HL-60/S4 treated with retinoic acid at 250 ng/mL for 4 days and 3 days (cell line): ENCODE measurements around the gene PGBD2.
"Not testable (repeated sequence)": the region's sequence is repeated elsewhere in the genome, so short reads cannot be mapped to it uniquely, and the experiment has no call there.

Source experiments
- in situ Hi-C: fragments of 300-500 bp; cut with MboI; formaldehyde crosslinking; loops from 2 replicates; pipeline ENCODE4 v1.7.0; 2022; ENCODE audit warnings: low sequenced_read_pairs

PGBD2 gene

GRCh38 chr1:248906009-248906752 lies at the start of gene PGBD2:
Gene PGBD2 (plus strand): TSS chr1:248906235. CDS start chr1:248913863, 7,628 bp downstream.
- in situ Hi-C loops = no loop called here

GRCh38 chr1:248857201-248857600 lies 48.8 kb upstream of the PGBD2 start:
- in situ Hi-C loops = no loop called here

GRCh38 chr1:248857749-248858095 lies 48.3 kb upstream of the PGBD2 start:
- in situ Hi-C loops = no loop called here

GRCh38 chr1:248858096-248858890 lies 47.7 kb upstream of the PGBD2 start:
- in situ Hi-C loops = no loop called here

GRCh38 chr1:248858891-248859889 lies 46.8 kb upstream of the PGBD2 start, which contains the start of gene ZNF692:
Gene ZNF692 (minus strand): TSS chr1:248859085. CDS start chr1:248858309, 776 bp downstream.
- in situ Hi-C loops = no loop called here

- in situ Hi-C loops = no loop called here
Observed at GRCh38 chr1:248860007-248860406, 46.0 kb upstream of the PGBD2 start.

- in situ Hi-C loops = no loop called here
Observed at GRCh38 chr1:248861616-248862015, 44.4 kb upstream of the PGBD2 start.

- in situ Hi-C loops = no loop called here
Observed at GRCh38 chr1:248862695-248862997, 43.4 kb upstream of the PGBD2 start.

DNA sequence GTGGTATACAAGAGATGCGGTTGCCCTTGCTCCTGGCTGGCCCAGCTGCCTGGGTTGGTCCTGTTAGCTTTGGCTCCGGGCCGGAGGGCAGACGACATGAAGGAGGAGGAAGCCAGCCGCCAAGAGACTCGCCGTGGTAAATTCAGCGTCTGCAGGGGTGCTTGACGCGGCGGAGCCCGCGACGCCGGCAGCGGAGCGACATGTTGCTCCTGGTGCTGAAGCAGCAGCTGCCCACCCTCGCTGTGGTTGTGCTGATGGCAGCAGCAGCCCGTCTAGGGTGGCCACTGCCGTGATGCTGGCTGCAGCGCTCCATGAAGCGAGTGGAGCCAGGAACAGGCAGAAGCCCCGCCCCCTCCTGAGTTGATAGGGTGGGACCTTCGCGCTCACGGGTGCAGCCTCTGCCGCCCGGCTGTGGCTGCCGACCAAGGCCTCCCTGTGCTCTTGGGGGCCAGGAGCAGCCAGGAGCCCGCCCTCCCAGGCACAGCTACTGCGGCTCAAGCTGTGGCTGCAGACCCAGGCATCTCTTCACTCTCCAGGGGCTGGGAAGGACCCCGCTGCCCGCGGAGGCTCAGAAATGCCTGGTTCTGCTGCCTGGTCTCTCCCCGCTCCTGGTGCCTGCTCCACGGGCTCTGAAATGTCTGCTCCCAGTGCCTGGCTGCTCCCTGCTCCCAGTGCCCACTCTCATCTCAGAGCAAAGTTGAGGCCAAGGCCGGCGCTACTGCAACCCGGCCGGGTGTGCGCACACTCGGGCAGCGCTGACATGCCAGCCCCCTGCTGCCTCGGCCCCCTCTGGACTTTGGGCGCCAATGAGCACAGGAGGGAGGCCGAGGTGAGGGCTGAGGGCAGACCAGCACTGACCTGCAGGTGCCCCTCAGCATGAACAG lies 42.8 kb upstream of the PGBD2 start:
- in situ Hi-C loops = no loop called here

- in situ Hi-C loops = no loop called here
Observed at GRCh38 chr1:248871837-248872401, 34.1 kb upstream of the PGBD2 start.

GRCh38 chr1:248872752-248873408 lies 33.2 kb upstream of the PGBD2 start:
- in situ Hi-C loops = no loop called here

- in situ Hi-C loops = no loop called here
Observed at GRCh38 chr1:248873409-248873992, 32.5 kb upstream of the PGBD2 start.

GRCh38 chr1:248873993-248874533 lies 32.0 kb upstream of the PGBD2 start:
- in situ Hi-C loops = no loop called here

GRCh38 chr1:248881261-248881660 lies 24.8 kb upstream of the PGBD2 start:
- in situ Hi-C loops = no loop called here

DNA sequence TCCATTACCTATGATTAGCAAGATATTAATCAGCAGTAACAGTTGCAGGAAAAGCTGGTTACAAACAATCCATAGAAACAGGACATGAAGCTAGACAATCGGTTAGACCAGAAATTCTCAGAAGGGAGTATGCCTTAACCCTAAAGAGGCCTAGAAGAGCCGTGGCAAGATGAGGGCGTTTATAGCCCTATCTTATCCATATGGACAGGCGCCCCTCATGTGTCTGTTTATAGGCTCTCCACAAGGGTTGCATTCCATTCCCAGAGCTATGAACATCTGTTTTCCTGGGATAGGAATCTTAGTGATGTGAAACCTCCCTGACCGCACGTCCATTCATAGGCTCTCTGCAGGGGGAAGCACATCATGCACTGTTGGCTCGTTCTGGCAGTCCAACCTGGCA lies 23.6 kb upstream of the PGBD2 start:
- in situ Hi-C loops = not testable (repeated sequence)

GRCh38 chr1:248884632-248885295 lies 21.3 kb upstream of the PGBD2 start:
- in situ Hi-C loops = no loop called here

DNA sequence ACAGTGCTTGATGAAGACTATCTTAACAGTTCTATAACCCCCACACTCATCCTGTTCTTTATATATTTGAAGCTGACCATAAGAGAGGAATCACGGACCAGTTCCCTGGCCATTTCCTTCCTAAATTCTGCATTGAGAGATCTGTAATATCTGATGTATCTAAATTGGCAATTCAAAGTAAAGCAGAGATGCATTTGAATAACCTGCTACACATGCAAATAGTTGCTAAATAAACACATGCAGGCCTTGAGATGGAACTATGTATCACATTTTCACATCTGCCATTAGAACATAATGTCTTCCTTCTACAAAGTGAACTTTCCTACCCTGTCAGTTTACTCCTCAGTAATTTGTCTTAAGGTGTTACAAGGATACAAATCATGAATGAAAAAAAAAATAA lies 20.4 kb upstream of the PGBD2 start:
- in situ Hi-C loops = no loop called here

- in situ Hi-C loops = no loop called here
Observed at GRCh38 chr1:248886237-248886895, 19.7 kb upstream of the PGBD2 start.
